ENCODE measurements around the gene CD99L2.

DNA sequence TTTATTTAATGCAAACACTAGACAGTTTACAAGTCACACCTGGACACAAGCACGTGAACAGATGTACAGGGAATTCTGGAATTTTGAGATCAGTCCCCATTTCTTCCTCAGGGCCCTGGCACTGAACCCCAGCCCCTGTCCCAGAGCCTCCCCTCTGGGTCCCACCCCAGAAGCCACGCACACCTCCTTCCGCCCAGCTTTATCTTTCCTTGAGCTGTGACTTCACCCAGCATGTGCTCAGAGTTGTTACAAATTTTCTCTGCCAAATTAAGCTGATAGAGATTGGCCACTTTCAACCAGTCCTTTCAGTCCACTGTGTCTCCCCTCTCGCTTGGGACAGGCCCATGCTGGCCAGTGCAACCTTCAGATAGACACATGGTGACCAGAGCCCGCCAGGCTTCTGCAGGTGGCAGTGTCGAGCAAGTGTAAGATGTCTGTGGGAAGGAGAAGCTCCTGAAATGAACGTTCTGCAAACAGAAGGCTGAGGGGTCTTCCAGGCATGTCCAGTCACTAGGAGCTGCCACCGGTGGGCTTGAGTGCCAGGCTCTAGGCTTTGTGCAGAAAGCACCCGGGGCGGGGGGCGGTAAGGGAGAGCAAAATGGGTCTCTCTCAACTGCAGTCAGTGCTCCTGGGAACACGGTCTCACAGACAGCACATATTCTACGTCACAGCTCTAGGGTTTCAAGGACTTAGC lies 132.0 kb downstream of the CD99L2 start:
- TF ChIP-seq, protein P1, sequence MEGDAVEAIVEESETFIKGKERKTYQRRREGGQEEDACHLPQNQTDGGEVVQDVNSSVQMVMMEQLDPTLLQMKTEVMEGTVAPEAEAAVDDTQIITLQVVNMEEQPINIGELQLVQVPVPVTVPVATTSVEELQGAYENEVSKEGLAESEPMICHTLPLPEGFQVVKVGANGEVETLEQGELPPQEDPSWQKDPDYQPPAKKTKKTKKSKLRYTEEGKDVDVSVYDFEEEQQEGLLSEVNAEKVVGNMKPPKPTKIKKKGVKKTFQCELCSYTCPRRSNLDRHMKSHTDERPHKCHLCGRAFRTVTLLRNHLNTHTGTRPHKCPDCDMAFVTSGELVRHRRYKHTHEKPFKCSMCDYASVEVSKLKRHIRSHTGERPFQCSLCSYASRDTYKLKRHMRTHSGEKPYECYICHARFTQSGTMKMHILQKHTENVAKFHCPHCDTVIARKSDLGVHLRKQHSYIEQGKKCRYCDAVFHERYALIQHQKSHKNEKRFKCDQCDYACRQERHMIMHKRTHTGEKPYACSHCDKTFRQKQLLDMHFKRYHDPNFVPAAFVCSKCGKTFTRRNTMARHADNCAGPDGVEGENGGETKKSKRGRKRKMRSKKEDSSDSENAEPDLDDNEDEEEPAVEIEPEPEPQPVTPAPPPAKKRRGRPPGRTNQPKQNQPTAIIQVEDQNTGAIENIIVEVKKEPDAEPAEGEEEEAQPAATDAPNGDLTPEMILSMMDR (conservative IDR thresholded peaks at IDR 0.05 in 1 of 2, IDR thresholded peaks at IDR 0.05 in 1 of 2; ENCODE audit: low read depth in 1 of 2, low read length in 2 of 2) = no peak
- TF ChIP-seq EZH2 (IDR thresholded peaks at IDR 0.05; ENCODE audit: low read length, missing control alignments) = no peak
